Loucy (cell line): ENCODE measurements around the gene TMEM86B.

Experiments
- EZH2phosphoT487 ChIP-seq: fragments of 200-600 bp; IDR thresholded peaks from 2 replicates; pipeline ENCODE4 v1.6.1; 2018; ENCODE audit warnings: antibody characterized with exemption, mild to moderate bottlenecking, moderate library complexity, borderline replicate concordance
- TF ChIP-seq, protein P1 (sequence below): fragments of 200-600 bp; sonication (generic); conservative IDR thresholded peaks from 2 replicates; pipeline ENCODE4 v1.5.1; 2014; ENCODE audit warnings: mild to moderate bottlenecking, antibody characterized with exemption, low read length

GRCh38 chr19:55272142-55272541 is 43.6 kb upstream of the TMEM86B start:
- TF ChIP-seq, protein P1, sequence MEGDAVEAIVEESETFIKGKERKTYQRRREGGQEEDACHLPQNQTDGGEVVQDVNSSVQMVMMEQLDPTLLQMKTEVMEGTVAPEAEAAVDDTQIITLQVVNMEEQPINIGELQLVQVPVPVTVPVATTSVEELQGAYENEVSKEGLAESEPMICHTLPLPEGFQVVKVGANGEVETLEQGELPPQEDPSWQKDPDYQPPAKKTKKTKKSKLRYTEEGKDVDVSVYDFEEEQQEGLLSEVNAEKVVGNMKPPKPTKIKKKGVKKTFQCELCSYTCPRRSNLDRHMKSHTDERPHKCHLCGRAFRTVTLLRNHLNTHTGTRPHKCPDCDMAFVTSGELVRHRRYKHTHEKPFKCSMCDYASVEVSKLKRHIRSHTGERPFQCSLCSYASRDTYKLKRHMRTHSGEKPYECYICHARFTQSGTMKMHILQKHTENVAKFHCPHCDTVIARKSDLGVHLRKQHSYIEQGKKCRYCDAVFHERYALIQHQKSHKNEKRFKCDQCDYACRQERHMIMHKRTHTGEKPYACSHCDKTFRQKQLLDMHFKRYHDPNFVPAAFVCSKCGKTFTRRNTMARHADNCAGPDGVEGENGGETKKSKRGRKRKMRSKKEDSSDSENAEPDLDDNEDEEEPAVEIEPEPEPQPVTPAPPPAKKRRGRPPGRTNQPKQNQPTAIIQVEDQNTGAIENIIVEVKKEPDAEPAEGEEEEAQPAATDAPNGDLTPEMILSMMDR: no peak
- TF ChIP-seq EZH2phosphoT487: no peak
